Heart left ventricle (tissue), 16 donors: ENCODE measurements around the gene RALBP1. TPM values are rescaled to one million over a fixed set of nuclear protein-coding genes. Genes with fewer than 3 reads are reported as not detected.

Experiments used
- ATAC-seq, 4 donors: fragments of 200-7000 bp; cut with Tn5 transposase; one replicate each; pipeline ENCODE4 v1.9.1; 2020 to 2022; ENCODE audit warnings: moderate library complexity in 4 of 4, mild to moderate bottlenecking in 3 of 4, moderate number of reproducible peaks in 1 of 4
- DNase-seq, 5 donors: peaks; one replicate each; pipeline ENCODE4 v3.0.0-alpha.2; 2020
- H3K27ac ChIP-seq, 12 donors: fragments of 200-600 bp; sonication (generic) in 4 of 12; one replicate each; pipeline versions ENCODE4 v1.5.0 to v1.8.0; 2016 to 2022; ENCODE audit warnings: mild to moderate bottlenecking in 2 of 12
- H3K27me3 ChIP-seq, 9 donors: fragments of 200-600 bp; sonication (generic) in 2 of 9; one replicate each; pipeline versions ENCODE4 v1.5.1 to v1.8.0; 2016 to 2022; ENCODE audit warnings: mild to moderate bottlenecking in 3 of 9
- H3K36me3 ChIP-seq, 9 donors: fragments of 200-600 bp; sonication (generic) in 2 of 9; one replicate each; pipeline versions ENCODE4 v1.5.0 to v1.8.0; 2018 to 2022; ENCODE audit warnings: mild to moderate bottlenecking in 2 of 9
- H3K4me1 ChIP-seq, 12 donors: fragments of 200-600 bp; sonication (generic) in 4 of 12; one replicate each; pipeline versions ENCODE4 v1.5.0 to v1.8.0; 2016 to 2022; ENCODE audit warnings: mild to moderate bottlenecking in 3 of 12
- H3K4me3 ChIP-seq, 12 donors: fragments of 200-600 bp; sonication (generic) in 4 of 12; one replicate each; pipeline versions ENCODE4 v1.5.0 to v1.8.0; 2017 to 2022; ENCODE audit warnings: mild to moderate bottlenecking in 9 of 12, moderate library complexity in 4 of 12
- H3K9me3 ChIP-seq, 12 donors: fragments of 200-600 bp; sonication (generic) in 4 of 12; one replicate each; pipeline versions ENCODE4 v1.5.0 to v1.8.0; 2016 to 2022; ENCODE audit warnings: mild to moderate bottlenecking in 1 of 12
- CTCF ChIP-seq, 12 donors: fragments of 200-600 bp; sonication (generic) in 4 of 12; IDR thresholded peaks; one replicate each; pipeline versions ENCODE4 v1.5.0 to v1.8.0; 2018 to 2022; ENCODE audit warnings: antibody characterized with exemption in 12 of 12, mild to moderate bottlenecking in 5 of 12
- POLR2A ChIP-seq, 2 donors: fragments of 450-650 bp; IDR thresholded peaks; one replicate each; pipeline ENCODE4 v1.6.1; 2017; ENCODE audit warnings: antibody characterized with exemption in 2 of 2, mild to moderate bottlenecking in 2 of 2, moderate library complexity in 2 of 2
- WGBS, 4 donors: extraction: QIAGEN DNeasy Blood & Tissue Kit in 2 of 4; methylation state at CpG; one replicate each; pipeline versions ENCODE4 v1.1.5 to v1.1.7; 2013 to 2018; 5-methylcytosine and 5-hydroxymethylcytosine counted together
- intact Hi-C, 10 donors: fragments of 100-400 bp; cut with DNase I; formaldehyde crosslinking; loops; one replicate each; pipeline versions ENCODE4 v1.11.1 to v1.14.2; 2022
- long read RNA-seq, 3 donors: library from polyadenylated mRNA; unstranded; transcript quantifications; one replicate each; pipeline ENCODE4 v2.0.0, GENCODE V29; 2020 to 2021
- polyA plus RNA-seq, 2 donors: library from polyadenylated mRNA; stranded (reverse); fragments of 200-250 nt; gene quantifications; one replicate each; pipeline ENCODE4 v1.2.3, GENCODE V29; 2013
- total RNA-seq, 9 donors: library from RNA; depleted of rRNA in 2 of 9; stranded (reverse); fragments of >200 nt in 2 of 9; fragmentation: NEBNext Ultra II Directional in 3 of 9; extraction: Animal tissue kit (Norgen Biotek cat#: 25700) in 3 of 9; gene quantifications; one replicate each; pipeline versions ENCODE4 v1.1.0 to v1.2.4, GENCODE V29; 2016 to 2023
- donor health status: ischemic (EF 13 %, LVEDD 7.1; RV severe dilation, severe dysfunction).
- donor health status: healthy with polysubstance abuse.
- donor health status: DM: no; HTN: yes; CAD: no.
- donor health status: DM: no; HTN: no; CAD: no.
- donor health status: ischemic (EF 25% LVEDD 6.9; RV normal size, moderate dysfunction).
- donor health status: ischemic (EF 25% LVEDD 5.7; RV mildly dilated, moderate dysfunction).
- donor health status: healthy.
- donor health status: DM: yes; HTN: yes; CAD: no.
- donor health status: ischemic (EF 35%, LVEDD 5.7; RV mildly dilated, moderate dysfunction).
- donor health status: nonischemic (EF 11% LVEDD 7.7; RV severe dilation, severe dysfunction).
- donor health status: DM: yes; HTN: yes; CAD: no.
- donor health status: PGD.
- donor health status: ischemic (EF 29% LVEDD 5.4; RV normal size, mild dysfunction).
- donor health status: nonischemic (EF 23%, LVEDD 6.1; RV moderate dilation, normal function).

The RALBP1 gene
- 10 to 100 TPM; 36.9 to 91.1 (median 50.3) TPM for total RNA-seq
- polyA plus RNA-seq = 10 to 100 TPM; 20.9 to 46.9 TPM
- long read RNA-seq, donor 1, full-length matches to known transcripts = 46 of 68 reads
- long read RNA-seq, donor 1, partial matches to known transcripts = 18 of 68 reads
- long read RNA-seq, donor 1, other reads (novel, unspliced or antisense) = 4 of 68 reads
- long read RNA-seq, donor 2, partial matches to known transcripts = 38 of 42 reads
- long read RNA-seq, donor 2, other reads (novel, unspliced or antisense) = 2 of 42 reads
- long read RNA-seq, donor 3, full-length matches to known transcripts = 43 of 67 reads
- long read RNA-seq, donor 3, partial matches to known transcripts = 20 of 67 reads
- long read RNA-seq, donor 3, other reads (novel, unspliced or antisense) = 4 of 67 reads

- Histone ChIP-seq H3K36me3 (peaks cover 0 to 20% (median 10%) of the 10 kb centered on the region in 9 donors), H3K27me3 (no peaks in the 10 kb centered on the region), H3K27ac (peak within 1 kb of the TSS; percentile 89 to 98 (median 94)), H3K9me3 (peaks cover 0 to 3% (median 0%) of the 10 kb centered on the region in 12 donors), H3K4me3 (peak within 1 kb of the TSS; percentile 81 to 99 (median 92)), H3K4me1 (peaks cover 0 to 30% (median 16%) of the 10 kb centered on the region in 12 donors)
- 0% methylated on average over 39 to 69 of the region's 69 CpGs for WGBS, 4 donors
- intact Hi-C loops = loop anchor here in 5 of 10 donors (1.0 to 10.0 kb wide), 6 partner anchors 140 to 437 kb away; partner anchors contain the start of genes TWSG1 (in 5 of the 5), ANKRD12 (in 1 of the 5) and VAPA (in 1 of the 5)
- ATAC-seq (peak; percentile 99), DNase-seq (peak; percentile 99 to 100 (median 100))
- TF ChIP-seq CTCF (IDR thresholded peaks at IDR 0.05) (peak in 4 of 12 donors; percentile 35 to 47 (median 43)), POLR2A (IDR thresholded peaks at IDR 0.05) (peak; percentile 51 to 90)
These were observed at the start of gene RALBP1 for GRCh38 chr18:9474983-9475642. RALBP1 (plus strand) TSS chr18:9475513; CDS start chr18:9513046, 37,533 bp downstream.

- WGBS, 4 donors = 86 to 94% (median 90%) methylated on average over 7 of the region's 7 CpGs
- H3K36me3 ChIP-seq = no peaks in the 10 kb centered on the region
- H3K4me1 ChIP-seq = no peaks in the 10 kb centered on the region
- no peak overlapping the region for H3K27ac ChIP-seq
- no peaks in the 10 kb centered on the region for H3K27me3 ChIP-seq
- DNase-seq (no peak), ATAC-seq (no peak)
- no peak overlapping the region for H3K4me3 ChIP-seq
- no peak for TF ChIP-seq CTCF (IDR thresholded peaks at IDR 0.05)
- TF ChIP-seq POLR2A (IDR thresholded peaks at IDR 0.05) = no peak
- intact Hi-C loops = no loop called here
- no peaks in the 10 kb centered on the region for H3K9me3 ChIP-seq
These were observed 48.6 kb upstream of the RALBP1 start for GRCh38 chr18:9426753-9427152.

GRCh38 chr18:9428301-9428706 is 47.0 kb upstream of the RALBP1 start:
- no peaks in the 10 kb centered on the region for H3K4me1 ChIP-seq
- 89 to 94% (median 90%) methylated on average over 11 of the region's 11 CpGs for WGBS, 4 donors
- DNase-seq = no peak
- ATAC-seq = peak in 3 of 4 donors; percentile 24 to 56 (median 49)
- no peak overlapping the region for H3K4me3 ChIP-seq
- no peaks in the 10 kb centered on the region for H3K27me3 ChIP-seq
- intact Hi-C loops = no loop called here
- H3K9me3 ChIP-seq = no peaks in the 10 kb centered on the region
- TF ChIP-seq POLR2A (IDR thresholded peaks at IDR 0.05) (no peak), CTCF (IDR thresholded peaks at IDR 0.05) (no peak)
- no peaks in the 10 kb centered on the region for H3K36me3 ChIP-seq
- H3K27ac ChIP-seq = no peak overlapping the region
